SIG-M5 (cell line): Measurements from ENCODE around the gene TTL.
A peak's percentile ranks its signal among the peaks of the same experiment; 100 is the strongest.

Experiments used
- DNase-seq: peaks from one replicate; lab custom pipeline; 2025; lab: John Stamatoyannopoulos, UW

TTL gene

DNA sequence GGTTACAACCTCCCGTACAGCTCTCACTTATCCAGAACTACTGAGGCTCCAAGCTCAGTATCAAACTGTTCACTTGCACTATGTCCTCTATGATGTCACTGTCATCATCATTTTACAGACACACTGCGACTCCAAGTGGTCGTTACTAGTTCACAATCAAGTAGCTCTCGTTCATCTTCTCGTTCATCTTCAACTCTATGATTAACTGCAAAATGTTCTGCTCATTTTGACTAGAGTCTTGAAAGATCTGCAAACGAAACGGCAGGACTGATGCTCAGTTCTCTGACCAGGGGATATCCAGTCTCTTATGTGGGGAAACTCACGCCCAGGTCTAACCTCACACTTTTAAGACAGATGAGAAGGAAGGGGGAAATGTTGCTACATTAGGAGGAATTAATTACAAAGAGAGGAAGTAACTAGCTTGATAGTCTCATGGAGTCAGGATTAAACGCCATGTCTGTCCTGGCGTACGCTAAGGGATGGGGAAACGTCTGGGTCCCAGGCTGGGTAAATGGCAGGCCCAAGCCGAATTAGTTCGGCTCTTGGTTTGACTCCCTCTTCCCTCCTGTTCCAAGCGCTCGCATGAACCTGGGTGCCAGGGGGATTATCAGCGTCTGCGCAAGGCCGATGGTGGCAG is 101.7 kb downstream of the TTL start:
- DNase-seq = peak; percentile 18

DNA sequence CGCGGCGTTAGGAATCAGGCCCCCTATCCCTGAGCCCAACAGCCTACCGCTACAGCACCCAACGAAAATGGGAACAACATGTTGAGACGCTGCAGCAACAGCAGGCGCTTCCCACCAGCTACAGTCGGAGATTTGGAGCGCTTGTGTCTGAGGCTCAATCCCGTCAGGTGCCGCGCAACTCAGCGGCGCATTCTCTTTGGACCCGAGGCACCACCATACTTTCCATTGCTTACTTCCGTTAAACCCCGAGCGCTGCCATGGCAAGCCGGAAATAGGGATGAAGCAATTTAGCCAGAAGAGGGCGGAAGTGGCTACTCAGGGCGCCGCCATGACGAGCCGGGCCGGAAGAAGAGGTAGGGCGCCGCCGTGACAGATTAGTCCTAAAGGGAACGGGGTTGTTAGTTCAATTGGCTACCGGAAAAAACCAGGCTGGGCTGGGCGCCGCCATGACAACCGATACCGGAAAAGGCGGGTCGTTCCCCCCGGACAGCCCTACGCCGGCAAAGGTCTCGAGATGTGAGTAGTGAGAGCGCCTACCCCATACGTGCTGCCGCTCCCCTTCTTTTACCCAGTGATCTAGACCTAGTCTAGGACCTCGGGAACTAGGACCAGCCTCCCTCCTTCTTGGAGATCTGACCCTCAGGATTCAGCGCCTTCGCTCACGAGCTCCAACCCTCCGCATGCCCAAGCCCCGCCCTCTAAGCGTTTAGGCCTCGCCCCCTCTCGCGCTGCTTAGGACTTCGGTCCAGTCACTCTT is 102.4 kb downstream of the TTL start, which contains the start of gene CHCHD5:
Gene CHCHD5 (plus strand): TSS at position 476 of the 757 bp plus-strand sequence. CDS start 39 bp downstream, at position 515.
- DNase-seq = peak; percentile 94

DNA sequence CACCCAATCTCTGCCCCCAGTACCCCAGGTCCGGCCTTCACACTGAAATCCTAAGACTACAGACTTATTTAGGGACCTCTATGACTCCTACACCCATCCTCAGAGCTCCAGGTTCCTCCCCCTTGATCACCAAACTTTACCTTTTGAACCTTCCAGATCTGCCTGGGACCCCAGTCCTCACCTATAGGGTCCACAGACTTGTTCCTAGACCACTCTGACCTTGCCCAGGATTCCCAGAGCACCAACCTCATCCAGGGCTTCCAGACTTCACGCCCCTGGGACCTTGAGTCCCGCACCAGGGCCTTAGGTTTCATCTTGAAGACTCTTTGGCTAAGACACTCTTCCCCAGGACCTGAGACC is 102.9 kb downstream of the TTL start:
- DNase-seq = no peak

DNA sequence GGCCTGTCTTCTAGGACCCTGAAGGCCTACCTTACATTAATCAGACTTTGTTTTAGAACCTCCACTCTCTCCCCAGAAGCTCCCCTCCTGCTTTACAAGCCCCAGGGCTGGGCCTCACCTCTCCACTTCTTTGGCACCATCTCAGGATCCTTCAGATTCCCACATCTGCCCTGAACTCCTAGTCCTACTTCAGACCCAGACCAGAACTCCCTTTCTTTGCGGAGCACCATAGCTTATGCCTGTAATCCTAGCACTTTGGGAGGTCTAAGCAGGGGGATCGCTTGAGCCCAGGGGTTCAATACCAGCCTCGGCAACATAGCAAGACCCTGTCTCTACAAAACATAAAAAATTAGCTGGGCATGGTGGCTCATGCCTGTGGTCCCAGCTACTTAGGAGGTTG is 103.4 kb downstream of the TTL start:
- no peak for DNase-seq

DNA sequence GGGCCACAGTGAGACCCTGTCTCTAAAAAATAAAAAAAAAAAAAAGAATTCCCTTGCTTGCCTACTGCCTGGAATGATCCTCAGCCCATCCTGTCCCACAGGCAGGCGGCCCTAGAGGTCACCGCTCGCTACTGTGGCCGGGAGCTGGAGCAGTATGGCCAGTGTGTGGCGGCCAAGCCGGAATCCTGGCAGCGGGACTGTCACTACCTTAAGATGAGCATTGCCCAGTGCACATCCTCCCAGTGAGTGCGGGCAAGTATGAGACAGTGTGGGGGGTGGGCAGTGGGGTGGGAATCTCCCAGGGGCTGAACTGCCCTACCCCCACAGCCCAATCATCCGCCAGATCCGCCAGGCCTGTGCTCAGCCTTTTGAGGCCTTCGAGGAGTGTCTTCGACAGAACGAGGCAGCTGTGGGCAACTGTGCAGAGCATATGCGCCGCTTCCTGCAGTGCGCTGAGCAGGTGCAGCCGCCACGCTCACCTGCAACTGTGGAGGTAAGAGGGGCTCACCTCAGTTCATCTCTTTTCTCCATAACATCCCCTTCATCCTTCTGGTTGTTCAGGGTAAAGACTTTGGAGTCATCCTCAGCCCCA is 104.0 kb downstream of the TTL start:
- DNase-seq = no peak

DNA sequence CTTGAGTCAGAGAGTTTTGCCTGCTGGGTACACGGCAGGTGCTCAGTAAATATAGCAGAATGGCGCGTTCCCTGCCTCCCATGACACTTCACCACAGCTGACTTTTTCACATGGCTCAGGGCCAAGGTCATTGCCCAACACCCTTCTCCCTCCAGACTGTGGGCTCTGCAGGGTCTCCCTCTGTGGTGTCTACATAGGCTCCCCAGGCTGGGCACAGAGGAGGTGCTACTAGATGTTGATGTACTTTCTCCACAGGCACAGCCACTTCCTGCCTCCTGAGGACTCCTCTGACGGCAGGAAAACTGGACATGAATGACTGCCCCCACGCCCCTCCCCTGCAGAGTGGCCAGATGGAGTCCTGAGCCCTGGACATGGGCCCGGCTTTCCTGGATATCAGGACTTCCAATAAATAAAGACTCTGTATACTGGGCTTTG is 106.7 kb downstream of the TTL start:
- no peak for DNase-seq
